PFSK-1 (cell line): ENCODE measurements around the gene USP13.

Source experiments
- FOXP2 ChIP-seq: optimal IDR thresholded peaks from 2 replicates; pipeline ENCODE3; 2011; ENCODE audit warnings: borderline replicate concordance, control low read depth, inconsistent platforms; ENCODE audit not compliant: insufficient read depth; ENCODE audit errors: extremely low read length, extremely low read depth
- POLR2AphosphoS5 ChIP-seq: IDR thresholded peaks from 2 replicates; pipeline ENCODE4 v1.6.1; 2012; ENCODE audit warnings: low read depth, mild to moderate bottlenecking, control low read depth, low read length, moderate library complexity
- SIN3A ChIP-seq: IDR thresholded peaks from 2 replicates; pipeline ENCODE4 v1.6.1; 2012; ENCODE audit warnings: mild to moderate bottlenecking, low read length, moderate library complexity, borderline replicate concordance; ENCODE audit not compliant: insufficient read depth
- TAF1 ChIP-seq: IDR thresholded peaks from 2 replicates; pipeline ENCODE4 v1.6.1; 2012; ENCODE audit warnings: low read length, control low read depth, borderline replicate concordance; ENCODE audit not compliant: insufficient read depth
- TF ChIP-seq, protein P1 (sequence below), 2 experiments: IDR thresholded peaks; 2 replicates each; pipeline versions ENCODE4 v1.6.1 to v1.8.0; 2011 to 2012; ENCODE audit warnings: low read depth in 2 of 2, low read length in 2 of 2, control low read depth in 1 of 2, inconsistent platforms in 1 of 2, mild to moderate bottlenecking in 1 of 2, moderate library complexity in 1 of 2; ENCODE audit not compliant: insufficient read depth in 1 of 2

USP13 gene

DNA sequence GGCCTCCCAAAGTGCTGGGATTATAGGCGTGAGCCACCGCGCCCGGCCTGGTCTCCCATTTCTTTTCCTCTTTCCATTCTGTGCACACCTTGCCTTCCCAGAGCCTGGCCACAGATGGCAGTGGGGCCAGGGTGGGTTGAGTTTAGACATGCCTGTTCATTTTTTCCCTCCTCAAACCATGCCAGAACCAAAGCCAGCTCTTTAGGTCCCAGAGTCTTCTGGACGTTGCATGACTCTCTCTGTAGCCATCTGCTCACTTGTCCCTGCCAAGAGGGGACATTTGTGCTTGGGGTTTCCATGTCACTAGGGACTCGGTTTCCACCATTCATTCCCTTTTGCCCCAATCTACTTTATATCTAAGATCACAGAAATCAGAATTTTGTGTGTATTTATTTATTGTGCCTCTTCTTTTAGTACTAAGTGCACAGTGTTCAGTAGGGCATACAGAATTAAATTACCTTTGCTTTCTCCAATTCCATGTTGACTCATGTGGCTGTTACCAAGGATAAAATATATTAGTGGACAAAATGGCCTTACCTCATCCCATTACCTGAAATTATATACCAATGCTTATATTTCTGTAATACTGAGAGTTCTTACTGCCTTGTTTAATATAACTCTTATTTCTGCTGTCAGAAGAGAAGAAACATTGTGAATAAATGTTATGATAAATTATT lies 49.6 kb downstream of the USP13 start:
- no peak for TF ChIP-seq TAF1
- TF ChIP-seq, protein P1, sequence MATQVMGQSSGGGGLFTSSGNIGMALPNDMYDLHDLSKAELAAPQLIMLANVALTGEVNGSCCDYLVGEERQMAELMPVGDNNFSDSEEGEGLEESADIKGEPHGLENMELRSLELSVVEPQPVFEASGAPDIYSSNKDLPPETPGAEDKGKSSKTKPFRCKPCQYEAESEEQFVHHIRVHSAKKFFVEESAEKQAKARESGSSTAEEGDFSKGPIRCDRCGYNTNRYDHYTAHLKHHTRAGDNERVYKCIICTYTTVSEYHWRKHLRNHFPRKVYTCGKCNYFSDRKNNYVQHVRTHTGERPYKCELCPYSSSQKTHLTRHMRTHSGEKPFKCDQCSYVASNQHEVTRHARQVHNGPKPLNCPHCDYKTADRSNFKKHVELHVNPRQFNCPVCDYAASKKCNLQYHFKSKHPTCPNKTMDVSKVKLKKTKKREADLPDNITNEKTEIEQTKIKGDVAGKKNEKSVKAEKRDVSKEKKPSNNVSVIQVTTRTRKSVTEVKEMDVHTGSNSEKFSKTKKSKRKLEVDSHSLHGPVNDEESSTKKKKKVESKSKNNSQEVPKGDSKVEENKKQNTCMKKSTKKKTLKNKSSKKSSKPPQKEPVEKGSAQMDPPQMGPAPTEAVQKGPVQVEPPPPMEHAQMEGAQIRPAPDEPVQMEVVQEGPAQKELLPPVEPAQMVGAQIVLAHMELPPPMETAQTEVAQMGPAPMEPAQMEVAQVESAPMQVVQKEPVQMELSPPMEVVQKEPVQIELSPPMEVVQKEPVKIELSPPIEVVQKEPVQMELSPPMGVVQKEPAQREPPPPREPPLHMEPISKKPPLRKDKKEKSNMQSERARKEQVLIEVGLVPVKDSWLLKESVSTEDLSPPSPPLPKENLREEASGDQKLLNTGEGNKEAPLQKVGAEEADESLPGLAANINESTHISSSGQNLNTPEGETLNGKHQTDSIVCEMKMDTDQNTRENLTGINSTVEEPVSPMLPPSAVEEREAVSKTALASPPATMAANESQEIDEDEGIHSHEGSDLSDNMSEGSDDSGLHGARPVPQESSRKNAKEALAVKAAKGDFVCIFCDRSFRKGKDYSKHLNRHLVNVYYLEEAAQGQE (IDR thresholded peaks at IDR 0.05; ENCODE audit: insufficient read depth in 1 of 2, low read depth in 2 of 2, low read length in 2 of 2), result no peak
- no peak for TF ChIP-seq POLR2AphosphoS5
- TF ChIP-seq SIN3A, result no peak
- TF ChIP-seq FOXP2, result no peak

DNA sequence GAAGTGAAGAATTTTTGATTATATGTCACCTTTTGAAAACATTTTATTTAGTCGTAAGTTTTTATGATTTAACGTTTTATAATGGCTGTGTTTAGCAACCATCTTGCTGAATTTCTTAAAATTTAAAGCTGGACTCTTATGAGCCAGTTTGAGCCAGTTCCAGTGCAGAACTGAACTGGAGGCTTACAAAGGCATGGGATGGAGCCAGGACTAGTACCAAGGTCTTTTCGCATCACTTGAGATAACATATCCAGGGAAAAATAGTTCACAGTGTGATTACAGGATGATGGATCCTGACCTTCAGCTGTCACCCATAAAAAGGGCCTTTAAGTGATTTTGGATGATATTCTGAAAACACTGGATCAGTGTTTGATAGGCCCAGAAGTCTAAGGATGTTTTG lies 51.0 kb downstream of the USP13 start:
- TF ChIP-seq TAF1, result no peak
- TF ChIP-seq, protein P1 (IDR thresholded peaks at IDR 0.05; ENCODE audit: insufficient read depth in 1 of 2, low read depth in 2 of 2, low read length in 2 of 2), result no peak
- no peak for TF ChIP-seq SIN3A
- TF ChIP-seq FOXP2, result no peak
- no peak for TF ChIP-seq POLR2AphosphoS5

DNA sequence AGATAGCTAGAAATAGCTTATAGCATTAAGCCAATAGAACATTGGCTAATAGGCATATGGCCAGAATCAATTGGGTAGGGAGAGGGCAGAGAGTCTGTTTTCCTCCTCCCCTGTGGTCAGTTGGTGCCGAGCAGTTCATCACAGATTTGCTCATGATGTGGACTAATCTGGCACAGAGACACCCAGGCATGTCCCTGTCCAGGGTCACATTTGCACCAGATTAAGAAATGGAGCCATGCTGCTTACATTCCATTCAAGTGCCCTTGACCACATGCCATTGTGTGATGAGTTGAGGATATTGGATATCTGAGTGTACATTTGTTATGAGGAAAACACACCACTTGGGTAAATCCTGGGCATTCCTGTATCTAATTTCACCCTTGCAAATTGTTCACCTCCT lies 53.4 kb downstream of the USP13 start:
- TF ChIP-seq TAF1, result no peak
- no peak for TF ChIP-seq POLR2AphosphoS5
- no peak for TF ChIP-seq SIN3A
- TF ChIP-seq, protein P1 (IDR thresholded peaks at IDR 0.05; ENCODE audit: insufficient read depth in 1 of 2, low read depth in 2 of 2, low read length in 2 of 2), result no peak
- no peak for TF ChIP-seq FOXP2

DNA sequence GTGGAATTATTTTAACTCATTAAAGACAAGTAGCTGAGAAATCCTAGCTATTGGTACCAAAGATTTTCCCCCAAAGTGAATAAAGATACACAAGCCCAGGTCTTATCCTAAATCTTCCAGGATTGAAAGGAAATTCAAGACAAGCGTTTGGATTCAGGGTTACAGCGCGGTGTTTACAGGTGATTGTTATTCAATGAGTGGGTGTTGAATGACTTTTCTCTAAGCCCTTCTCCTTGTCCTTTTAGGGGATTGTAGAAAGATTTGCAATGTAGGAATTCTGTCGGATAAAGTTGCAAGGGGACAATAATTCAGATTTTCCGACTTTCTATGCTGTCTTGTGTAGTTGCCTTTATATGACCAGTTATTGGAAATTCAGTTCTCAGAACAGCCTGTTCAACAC lies 57.2 kb downstream of the USP13 start:
- TF ChIP-seq TAF1, result no peak
- TF ChIP-seq, protein P1 (IDR thresholded peaks at IDR 0.05; ENCODE audit: insufficient read depth in 1 of 2, low read depth in 2 of 2, low read length in 2 of 2), result no peak
- TF ChIP-seq SIN3A, result no peak
- no peak for TF ChIP-seq POLR2AphosphoS5
- no peak for TF ChIP-seq FOXP2
